ENCODE results near the gene ZRANB3. TPM values are rescaled to one million over a fixed set of nuclear protein-coding genes. Genes with fewer than 3 reads are reported as not detected.

The ZRANB3 gene
- total RNA-seq, 2 experiments from 2014 or later = 11.6 to 27.0 TPM

DNA sequence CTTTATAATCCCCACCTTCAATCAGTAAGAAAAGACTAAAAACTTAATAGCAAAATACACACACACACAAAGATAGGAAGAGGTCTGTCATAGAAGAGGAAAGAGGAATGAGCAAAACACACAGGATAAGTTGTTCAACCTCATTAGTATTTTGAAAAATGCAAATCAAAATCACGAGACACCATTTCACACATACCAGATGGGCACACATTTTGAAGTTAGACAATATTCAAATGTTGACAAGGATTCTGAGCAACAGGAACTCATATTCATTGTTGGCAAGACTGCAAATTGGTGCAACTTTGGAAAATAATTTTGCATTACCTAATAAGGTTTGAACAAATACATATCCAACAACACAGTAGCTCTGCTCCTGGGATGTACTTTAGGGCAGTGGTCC is 351.3 kb downstream of the ZRANB3 start:
- Histone ChIP-seq H3K36me3 (ENCODE audit: insufficient read depth, low read length) (peaks cover 24% of the 10 kb centered on the region), H2AFZ (ENCODE audit: low read length) (no peak overlapping the region), H3K9me2 (ENCODE audit: insufficient read depth, low read length) (no peaks in the 10 kb centered on the region), H3K4me1 (ENCODE audit: insufficient read depth, low read length, poor library complexity, severe bottlenecking) (no peaks in the 10 kb centered on the region), H3K4me2 (ENCODE audit: low read length) (no peak overlapping the region), H3K4me3 (ENCODE audit: low read depth, low read length, poor library complexity, severe bottlenecking) (no peak overlapping the region), H3K79me2 (ENCODE audit: insufficient read depth, low read depth, low read length) (no peaks in the 10 kb centered on the region), H3K9me3 (ENCODE audit: low read length) (no peaks in the 10 kb centered on the region), H3K27ac (ENCODE audit: low read depth, low read length, poor library complexity, severe bottlenecking) (no peak overlapping the region), H4K20me1 (ENCODE audit: insufficient read depth, low read length) (no peaks in the 10 kb centered on the region)
- ChIA-PET POLR2A (interaction anchor here (1.1 kb wide), 1 partner anchor 11 kb away, joined by 3 read pairs; no protein-coding TSS in a partner anchor), CTCF (ENCODE audit: unreplicated experiment) (no interaction called here)
- intact Hi-C loops (cut with micrococcal nuclease; ENCODE audit: unreplicated experiment) = no loop called here
- TF ChIP-seq, protein P1, sequence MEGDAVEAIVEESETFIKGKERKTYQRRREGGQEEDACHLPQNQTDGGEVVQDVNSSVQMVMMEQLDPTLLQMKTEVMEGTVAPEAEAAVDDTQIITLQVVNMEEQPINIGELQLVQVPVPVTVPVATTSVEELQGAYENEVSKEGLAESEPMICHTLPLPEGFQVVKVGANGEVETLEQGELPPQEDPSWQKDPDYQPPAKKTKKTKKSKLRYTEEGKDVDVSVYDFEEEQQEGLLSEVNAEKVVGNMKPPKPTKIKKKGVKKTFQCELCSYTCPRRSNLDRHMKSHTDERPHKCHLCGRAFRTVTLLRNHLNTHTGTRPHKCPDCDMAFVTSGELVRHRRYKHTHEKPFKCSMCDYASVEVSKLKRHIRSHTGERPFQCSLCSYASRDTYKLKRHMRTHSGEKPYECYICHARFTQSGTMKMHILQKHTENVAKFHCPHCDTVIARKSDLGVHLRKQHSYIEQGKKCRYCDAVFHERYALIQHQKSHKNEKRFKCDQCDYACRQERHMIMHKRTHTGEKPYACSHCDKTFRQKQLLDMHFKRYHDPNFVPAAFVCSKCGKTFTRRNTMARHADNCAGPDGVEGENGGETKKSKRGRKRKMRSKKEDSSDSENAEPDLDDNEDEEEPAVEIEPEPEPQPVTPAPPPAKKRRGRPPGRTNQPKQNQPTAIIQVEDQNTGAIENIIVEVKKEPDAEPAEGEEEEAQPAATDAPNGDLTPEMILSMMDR (conservative IDR thresholded peaks at IDR 0.05; ENCODE audit: low read length) = no peak
- TF ChIP-seq EZH2phosphoT487 (IDR thresholded peaks at IDR 0.05; ENCODE audit: borderline replicate concordance, low read depth, low read length) = no peak
- BruUV-seq (replicated peaks) = no TSS peak
- DNase-seq (ENCODE audit: low spot score) = no peak

- Histone ChIP-seq H3K9me3 (ENCODE audit: low read length) (no peaks in the 10 kb centered on the region), H3K27ac (ENCODE audit: low read depth, low read length, poor library complexity, severe bottlenecking) (no peak overlapping the region), H3K9me2 (ENCODE audit: insufficient read depth, low read length) (no peaks in the 10 kb centered on the region), H3K4me2 (ENCODE audit: low read length) (no peak overlapping the region), H4K20me1 (ENCODE audit: insufficient read depth, low read length) (no peaks in the 10 kb centered on the region), H3K79me2 (ENCODE audit: insufficient read depth, low read depth, low read length) (no peaks in the 10 kb centered on the region), H3K36me3 (ENCODE audit: insufficient read depth, low read length) (peaks cover 47% of the 10 kb centered on the region), H3K4me3 (ENCODE audit: low read depth, low read length, poor library complexity, severe bottlenecking) (no peak overlapping the region), H3K4me1 (ENCODE audit: insufficient read depth, low read length, poor library complexity, severe bottlenecking) (no peaks in the 10 kb centered on the region), H2AFZ (ENCODE audit: low read length) (no peak overlapping the region)
- ChIA-PET CTCF (ENCODE audit: unreplicated experiment) (no interaction called here), POLR2A (no interaction called here)
- intact Hi-C loops (cut with micrococcal nuclease; ENCODE audit: unreplicated experiment) = no loop called here
- BruUV-seq (replicated peaks) = no TSS peak
- no peak for DNase-seq (ENCODE audit: low spot score)
- TF ChIP-seq EZH2phosphoT487 (IDR thresholded peaks at IDR 0.05; ENCODE audit: borderline replicate concordance, low read depth, low read length) = no peak
- TF ChIP-seq, protein P1 (conservative IDR thresholded peaks at IDR 0.05; ENCODE audit: low read length) = no peak
Measured at GRCh38 chr2:135175177-135175576, 355.8 kb downstream of the ZRANB3 start.

- Histone ChIP-seq H3K4me1 (ENCODE audit: insufficient read depth, low read length, poor library complexity, severe bottlenecking) (no peaks in the 10 kb centered on the region), H2AFZ (ENCODE audit: low read length) (no peak overlapping the region), H4K20me1 (ENCODE audit: insufficient read depth, low read length) (no peaks in the 10 kb centered on the region), H3K9me2 (ENCODE audit: insufficient read depth, low read length) (no peaks in the 10 kb centered on the region), H3K79me2 (ENCODE audit: insufficient read depth, low read depth, low read length) (no peaks in the 10 kb centered on the region), H3K36me3 (ENCODE audit: insufficient read depth, low read length) (peaks cover 50% of the 10 kb centered on the region), H3K9me3 (ENCODE audit: low read length) (no peaks in the 10 kb centered on the region), H3K4me2 (ENCODE audit: low read length) (no peak overlapping the region), H3K4me3 (ENCODE audit: low read depth, low read length, poor library complexity, severe bottlenecking) (no peak overlapping the region), H3K27ac (ENCODE audit: low read depth, low read length, poor library complexity, severe bottlenecking) (no peak overlapping the region)
- ChIA-PET POLR2A (no interaction called here), CTCF (ENCODE audit: unreplicated experiment) (no interaction called here)
- no TSS peak for BruUV-seq (replicated peaks)
- intact Hi-C loops (cut with micrococcal nuclease; ENCODE audit: unreplicated experiment) = no loop called here
- no peak for DNase-seq (ENCODE audit: low spot score)
- TF ChIP-seq, protein P1 (conservative IDR thresholded peaks at IDR 0.05; ENCODE audit: low read length) = no peak
- no peak for TF ChIP-seq EZH2phosphoT487 (IDR thresholded peaks at IDR 0.05; ENCODE audit: borderline replicate concordance, low read depth, low read length)
Measured at GRCh38 chr2:135174810-135175093, 356.3 kb downstream of the ZRANB3 start.

Data from OCI-LY7 (cell line).